Neural progenitor cell (in vitro differentiated cells): ENCODE results near the gene DACH1. TPM values are rescaled to one million over a fixed set of nuclear protein-coding genes. Genes with fewer than 3 reads are reported as not detected.

Source experiments
- DNase-seq: peaks from one replicate; pipeline ENCODE4 v3.0.0-alpha.2; 2016; ENCODE audit warnings: low spot score
- H2AFZ ChIP-seq: fragments of 200-600 bp; sonication (generic); replicated peaks from 2 replicates; pipeline ENCODE4 v1.6.1; 2016; ENCODE audit warnings: antibody characterized with exemption
- H3F3A ChIP-seq: fragments of 200-600 bp; sonication (generic); 2 replicates; pipeline ENCODE4 v1.6.1; 2016; ENCODE audit warnings: antibody characterized with exemption, low read depth
- H3K27ac ChIP-seq: fragments of 200-600 bp; sonication (generic); 2 replicates; pipeline ENCODE4 v1.5.1; 2016; ENCODE audit warnings: mild to moderate bottlenecking
- H3K27me3 ChIP-seq: fragments of 200-600 bp; sonication (generic); 2 replicates; pipeline ENCODE4 v1.6.1; 2016; ENCODE audit warnings: mild to moderate bottlenecking, moderate library complexity
- H3K36me3 ChIP-seq: fragments of 200-600 bp; sonication (generic); 2 replicates; pipeline ENCODE4 v1.5.1; 2016
- H3K4me1 ChIP-seq: fragments of 200-600 bp; sonication (generic); 2 replicates; pipeline ENCODE4 v1.6.1; 2016; ENCODE audit warnings: mixed run types
- H3K4me2 ChIP-seq: fragments of 200-600 bp; sonication (generic); 2 replicates; pipeline ENCODE4 v1.6.1; 2016
- H3K4me3 ChIP-seq: fragments of 200-600 bp; sonication (generic); 2 replicates; pipeline ENCODE4 v1.5.1; 2016
- H3K79me2 ChIP-seq: fragments of 200-600 bp; sonication (generic); 2 replicates; pipeline ENCODE4 v1.6.1; 2016; ENCODE audit warnings: low read depth
- H3K9ac ChIP-seq: fragments of 200-600 bp; sonication (generic); 2 replicates; pipeline ENCODE4 v1.6.1; 2016
- H3K9me3 ChIP-seq: fragments of 200-600 bp; sonication (generic); 2 replicates; pipeline ENCODE4 v1.5.1; 2016; ENCODE audit warnings: low read depth
- H4K20me1 ChIP-seq: fragments of 200-600 bp; sonication (generic); 2 replicates; pipeline ENCODE4 v1.6.1; 2016; ENCODE audit warnings: low read depth
- H3K27ac Mint-ChIP-seq: 3 replicates; pipeline ENCODE4 v1.8.0; 2021; ENCODE audit warnings: mixed read lengths
- H3K27me3 Mint-ChIP-seq: 2 replicates; pipeline ENCODE4 v1.8.0; 2022; ENCODE audit warnings: low read depth, mild to moderate bottlenecking, inconsistent platforms, moderate library complexity, mixed read lengths; ENCODE audit not compliant: insufficient read depth
- H3K36me3 Mint-ChIP-seq: 3 replicates; pipeline ENCODE4 v1.8.0; 2021; ENCODE audit warnings: mixed read lengths
- H3K4me1 Mint-ChIP-seq: 3 replicates; pipeline ENCODE4 v1.8.0; 2021; ENCODE audit warnings: mixed read lengths
- H3K4me3 Mint-ChIP-seq: 3 replicates; pipeline ENCODE4 v1.8.0; 2021; ENCODE audit warnings: mild to moderate bottlenecking, moderate library complexity, mixed read lengths
- H3K9me3 Mint-ChIP-seq: 3 replicates; pipeline ENCODE4 v1.8.0; 2020; ENCODE audit warnings: mixed read lengths
- CTCF ChIP-seq: fragments of 200-600 bp; sonication (generic); IDR thresholded peaks from 2 replicates; pipeline ENCODE4 v1.5.1; 2017; ENCODE audit warnings: antibody characterized with exemption, mild to moderate bottlenecking
- EZH2 ChIP-seq: fragments of 200-600 bp; sonication (generic); IDR thresholded peaks from 2 replicates; pipeline ENCODE4 v1.6.1; 2017; ENCODE audit warnings: antibody characterized with exemption, mild to moderate bottlenecking, moderate library complexity
- EZH2phosphoT487 ChIP-seq: fragments of 200-600 bp; sonication (generic); IDR thresholded peaks from 2 replicates; pipeline ENCODE4 v1.6.1; 2017; ENCODE audit warnings: antibody characterized with exemption
- total RNA-seq: library from RNA; depleted of rRNA; stranded (reverse); fragments of >200 nt; gene quantifications from 2 replicates; pipeline ENCODE4 v1.2.3, GENCODE V29; 2015; ENCODE audit warnings: low replicate concordance

DACH1 gene
- total RNA-seq, 1 donor from 2014 or later = 27.6 TPM

DNA sequence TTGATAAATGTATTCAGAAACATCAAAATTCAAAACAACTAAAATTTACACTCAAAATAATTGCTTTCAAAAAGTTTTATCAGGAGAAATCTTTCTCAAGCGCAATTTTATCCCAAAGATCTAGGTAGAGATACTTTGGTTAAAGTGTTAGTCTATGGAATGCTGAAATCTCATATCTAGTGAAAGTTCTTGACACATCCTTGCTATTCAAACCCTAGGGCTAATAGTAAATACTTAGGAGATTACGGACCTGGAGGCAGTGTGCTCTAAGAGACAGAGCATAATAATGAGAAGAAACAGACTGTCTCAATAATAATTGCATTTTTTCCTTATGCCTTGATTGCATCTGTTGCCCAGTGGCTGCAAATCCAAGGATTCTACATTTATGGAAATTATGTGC, 330.8 kb downstream of the DACH1 start:
- DNase-seq = no peak
- no peak overlapping the region for H3K4me3 ChIP-seq
- no peaks in the 10 kb centered on the region for H3K9me3 ChIP-seq
- H3K4me2 ChIP-seq = no peak overlapping the region
- no peaks in the 10 kb centered on the region for H3K36me3 ChIP-seq
- no peaks in the 10 kb centered on the region for H3K27me3 Mint-ChIP-seq
- H3K4me3 Mint-ChIP-seq = no peak overlapping the region
- no peak overlapping the region for H2AFZ ChIP-seq
- no peak overlapping the region for H3K9ac ChIP-seq
- no peaks in the 10 kb centered on the region for H3K79me2 ChIP-seq
- no peaks in the 10 kb centered on the region for H3K4me1 Mint-ChIP-seq
- H3K27ac Mint-ChIP-seq = no peak overlapping the region
- H3K4me1 ChIP-seq = no peaks in the 10 kb centered on the region
- no peaks in the 10 kb centered on the region for H3K9me3 Mint-ChIP-seq
- H4K20me1 ChIP-seq = no peaks in the 10 kb centered on the region
- TF ChIP-seq EZH2 = no peak
- TF ChIP-seq CTCF = no peak
- no peak for TF ChIP-seq EZH2phosphoT487
- no peaks in the 10 kb centered on the region for H3K27me3 ChIP-seq
- no peak overlapping the region for H3K27ac ChIP-seq
- peaks cover 5% of the 10 kb centered on the region for H3F3A ChIP-seq
- peaks cover 16% of the 10 kb centered on the region for H3K36me3 Mint-ChIP-seq

DNA sequence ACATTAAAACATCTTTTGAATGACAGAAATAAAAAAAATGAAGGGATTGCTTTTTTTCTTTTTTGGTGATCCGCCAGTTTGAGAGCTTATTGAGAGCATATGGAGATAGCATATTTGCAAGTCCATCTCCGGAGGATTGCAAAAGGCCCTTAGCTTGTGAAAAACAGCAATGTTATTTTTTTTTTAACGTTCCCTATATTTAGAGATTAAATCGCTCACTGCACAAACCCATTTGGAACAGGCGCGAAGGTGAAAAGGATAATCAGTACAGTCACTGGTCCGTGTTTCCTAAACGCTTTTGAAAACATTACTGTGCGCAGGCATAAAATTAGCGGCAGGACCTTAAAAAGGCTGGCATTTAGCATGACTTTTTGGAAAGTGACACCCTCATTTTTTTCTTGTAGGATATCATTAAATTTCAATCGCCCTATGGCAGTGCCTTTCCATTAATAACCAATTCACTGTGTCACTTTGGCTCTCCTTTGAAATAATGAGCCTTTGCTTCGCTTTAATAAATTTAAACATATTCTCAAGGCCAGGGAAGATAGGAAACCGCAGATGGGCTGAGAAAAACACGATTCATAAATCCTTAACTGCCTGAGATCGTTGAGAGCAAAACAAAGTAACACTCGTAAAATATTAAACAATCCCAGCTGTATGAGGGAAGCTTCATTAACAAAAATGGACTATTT, 342.2 kb downstream of the DACH1 start:
- no peak for DNase-seq

GRCh38 chr13:71524245-71524612, 342.8 kb downstream of the DACH1 start:
- Histone ChIP-seq H3K4me1 (no peaks in the 10 kb centered on the region), H3K4me2 (no peak overlapping the region), H3K36me3 (no peaks in the 10 kb centered on the region), H2AFZ (no peak overlapping the region), H3K27ac (no peak overlapping the region), H4K20me1 (no peaks in the 10 kb centered on the region), H3K9me3 (no peaks in the 10 kb centered on the region), H3K4me3 (no peak overlapping the region), H3K79me2 (no peaks in the 10 kb centered on the region), H3K9ac (no peak overlapping the region), H3K27me3 (no peaks in the 10 kb centered on the region), H3F3A (no peaks in the 10 kb centered on the region)
- Mint-ChIP-seq H3K9me3 (no peaks in the 10 kb centered on the region), H3K27ac (no peak overlapping the region), H3K4me3 (no peak overlapping the region), H3K27me3 (no peaks in the 10 kb centered on the region), H3K36me3 (peaks cover 4% of the 10 kb centered on the region), H3K4me1 (no peaks in the 10 kb centered on the region)
- no peak for TF ChIP-seq CTCF
- TF ChIP-seq EZH2 = no peak
- TF ChIP-seq EZH2phosphoT487 = no peak
- DNase-seq = no peak

More for the DNA sequence above, 342.2 kb downstream of the DACH1 start:
- Mint-ChIP-seq H3K4me1 (no peaks in the 10 kb centered on the region), H3K27ac (no peak overlapping the region), H3K4me3 (no peak overlapping the region), H3K9me3 (no peaks in the 10 kb centered on the region), H3K36me3 (peaks cover 7% of the 10 kb centered on the region), H3K27me3 (no peaks in the 10 kb centered on the region)
- no peak overlapping the region for H3K9ac ChIP-seq
- H4K20me1 ChIP-seq = no peaks in the 10 kb centered on the region
- no peaks in the 10 kb centered on the region for H3K79me2 ChIP-seq
- no peak overlapping the region for H3K4me3 ChIP-seq
- H3K4me2 ChIP-seq = no peak overlapping the region
- no peak overlapping the region for H3K27ac ChIP-seq
- no peak overlapping the region for H2AFZ ChIP-seq
- no peaks in the 10 kb centered on the region for H3K9me3 ChIP-seq
- TF ChIP-seq EZH2phosphoT487 (no peak), CTCF (no peak), EZH2 (no peak)
- no peaks in the 10 kb centered on the region for H3K27me3 ChIP-seq
- H3K4me1 ChIP-seq = no peaks in the 10 kb centered on the region
- no peaks in the 10 kb centered on the region for H3K36me3 ChIP-seq
- H3F3A ChIP-seq = no peaks in the 10 kb centered on the region
